ENCODE results near the gene NCAM1. TPM values are rescaled to one million over a fixed set of nuclear protein-coding genes. Genes with fewer than 3 reads are reported as not detected.

The NCAM1 gene
- total and polyA plus RNA-seq, 2 experiments from 2014 or later: 0.76 to 1.6 TPM

DNA sequence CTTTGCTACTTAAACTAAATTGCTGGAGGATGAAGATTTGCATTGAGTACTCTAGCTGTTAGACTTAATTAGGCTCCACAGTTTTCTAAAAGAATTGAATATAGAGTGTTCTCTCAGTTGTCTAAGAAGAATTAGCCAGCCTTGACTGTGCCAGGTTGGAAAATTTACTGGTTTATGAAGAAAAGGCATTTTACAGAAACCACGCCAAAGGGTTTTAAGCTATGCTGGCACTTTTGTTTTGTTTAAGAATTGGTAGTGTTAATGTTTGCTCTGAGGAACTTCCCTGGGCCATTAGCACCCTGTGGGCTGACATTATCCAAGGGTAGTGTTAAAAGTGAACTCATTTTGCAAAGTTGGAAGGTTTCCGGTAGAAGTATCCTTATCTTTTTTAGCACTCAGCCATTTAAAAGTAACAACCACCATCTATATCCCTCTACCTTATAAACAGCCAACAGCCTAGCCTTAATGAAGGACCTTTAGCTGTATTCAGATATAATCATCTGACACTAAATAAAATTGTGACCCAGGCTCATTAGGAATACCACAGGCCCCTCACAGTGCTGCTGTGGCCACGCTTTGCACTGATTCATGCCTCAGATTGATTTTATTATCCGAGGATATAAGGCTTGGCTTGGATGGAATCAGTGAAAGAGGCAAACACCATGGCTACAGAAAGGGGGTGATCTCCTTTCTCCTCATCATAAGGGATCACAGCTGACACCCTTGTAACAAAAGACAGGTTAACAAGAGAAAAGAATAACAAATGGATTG, 158.9 kb downstream of the NCAM1 start (continued):
- TF ChIP-seq, protein P1, sequence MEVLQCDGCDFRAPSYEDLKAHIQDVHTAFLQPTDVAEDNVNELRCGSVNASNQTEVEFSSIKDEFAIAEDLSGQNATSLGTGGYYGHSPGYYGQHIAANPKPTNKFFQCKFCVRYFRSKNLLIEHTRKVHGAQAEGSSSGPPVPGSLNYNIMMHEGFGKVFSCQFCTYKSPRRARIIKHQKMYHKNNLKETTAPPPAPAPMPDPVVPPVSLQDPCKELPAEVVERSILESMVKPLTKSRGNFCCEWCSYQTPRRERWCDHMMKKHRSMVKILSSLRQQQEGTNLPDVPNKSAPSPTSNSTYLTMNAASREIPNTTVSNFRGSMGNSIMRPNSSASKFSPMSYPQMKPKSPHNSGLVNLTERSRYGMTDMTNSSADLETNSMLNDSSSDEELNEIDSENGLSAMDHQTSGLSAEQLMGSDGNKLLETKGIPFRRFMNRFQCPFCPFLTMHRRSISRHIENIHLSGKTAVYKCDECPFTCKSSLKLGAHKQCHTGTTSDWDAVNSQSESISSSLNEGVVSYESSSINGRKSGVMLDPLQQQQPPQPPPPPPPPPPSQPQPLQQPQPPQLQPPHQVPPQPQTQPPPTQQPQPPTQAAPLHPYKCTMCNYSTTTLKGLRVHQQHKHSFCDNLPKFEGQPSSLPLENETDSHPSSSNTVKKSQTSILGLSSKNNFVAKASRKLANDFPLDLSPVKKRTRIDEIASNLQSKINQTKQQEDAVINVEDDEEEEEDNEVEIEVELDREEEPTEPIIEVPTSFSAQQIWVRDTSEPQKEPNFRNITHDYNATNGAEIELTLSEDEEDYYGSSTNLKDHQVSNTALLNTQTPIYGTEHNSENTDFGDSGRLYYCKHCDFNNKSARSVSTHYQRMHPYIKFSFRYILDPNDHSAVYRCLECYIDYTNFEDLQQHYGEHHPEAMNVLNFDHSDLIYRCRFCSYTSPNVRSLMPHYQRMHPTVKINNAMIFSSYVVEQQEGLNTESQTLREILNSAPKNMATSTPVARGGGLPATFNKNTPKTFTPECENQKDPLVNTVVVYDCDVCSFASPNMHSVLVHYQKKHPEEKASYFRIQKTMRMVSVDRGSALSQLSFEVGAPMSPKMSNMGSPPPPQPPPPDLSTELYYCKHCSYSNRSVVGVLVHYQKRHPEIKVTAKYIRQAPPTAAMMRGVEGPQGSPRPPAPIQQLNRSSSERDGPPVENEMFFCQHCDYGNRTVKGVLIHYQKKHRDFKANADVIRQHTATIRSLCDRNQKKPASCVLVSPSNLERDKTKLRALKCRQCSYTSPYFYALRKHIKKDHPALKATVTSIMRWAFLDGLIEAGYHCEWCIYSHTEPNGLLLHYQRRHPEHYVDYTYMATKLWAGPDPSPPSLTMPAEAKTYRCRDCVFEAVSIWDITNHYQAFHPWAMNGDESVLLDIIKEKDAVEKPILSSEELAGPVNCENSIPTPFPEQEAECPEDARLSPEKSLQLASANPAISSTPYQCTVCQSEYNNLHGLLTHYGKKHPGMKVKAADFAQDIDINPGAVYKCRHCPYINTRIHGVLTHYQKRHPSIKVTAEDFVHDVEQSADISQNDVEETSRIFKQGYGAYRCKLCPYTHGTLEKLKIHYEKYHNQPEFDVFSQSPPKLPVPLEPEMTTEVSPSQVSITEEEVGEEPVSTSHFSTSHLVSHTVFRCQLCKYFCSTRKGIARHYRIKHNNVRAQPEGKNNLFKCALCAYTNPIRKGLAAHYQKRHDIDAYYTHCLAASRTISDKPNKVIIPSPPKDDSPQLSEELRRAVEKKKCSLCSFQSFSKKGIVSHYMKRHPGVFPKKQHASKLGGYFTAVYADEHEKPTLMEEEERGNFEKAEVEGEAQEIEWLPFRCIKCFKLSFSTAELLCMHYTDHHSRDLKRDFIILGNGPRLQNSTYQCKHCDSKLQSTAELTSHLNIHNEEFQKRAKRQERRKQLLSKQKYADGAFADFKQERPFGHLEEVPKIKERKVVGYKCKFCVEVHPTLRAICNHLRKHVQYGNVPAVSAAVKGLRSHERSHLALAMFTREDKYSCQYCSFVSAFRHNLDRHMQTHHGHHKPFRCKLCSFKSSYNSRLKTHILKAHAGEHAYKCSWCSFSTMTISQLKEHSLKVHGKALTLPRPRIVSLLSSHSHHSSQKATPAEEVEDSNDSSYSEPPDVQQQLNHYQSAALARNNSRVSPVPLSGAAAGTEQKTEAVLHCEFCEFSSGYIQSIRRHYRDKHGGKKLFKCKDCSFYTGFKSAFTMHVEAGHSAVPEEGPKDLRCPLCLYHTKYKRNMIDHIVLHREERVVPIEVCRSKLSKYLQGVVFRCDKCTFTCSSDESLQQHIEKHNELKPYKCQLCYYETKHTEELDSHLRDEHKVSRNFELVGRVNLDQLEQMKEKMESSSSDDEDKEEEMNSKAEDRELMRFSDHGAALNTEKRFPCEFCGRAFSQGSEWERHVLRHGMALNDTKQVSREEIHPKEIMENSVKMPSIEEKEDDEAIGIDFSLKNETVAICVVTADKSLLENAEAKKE (CRISPR knock-in tag; IDR thresholded peaks at IDR 0.05): no peak
- TF ChIP-seq ZNF331 (CRISPR knock-in tag; IDR thresholded peaks at IDR 0.05; ENCODE audit: low read depth) (no peak), NANOG (IDR thresholded peaks at IDR 0.05; ENCODE audit: borderline replicate concordance) (no peak), JUNB (IDR thresholded peaks at IDR 0.05; ENCODE audit: unreplicated experiment) (no peak)
- TF ChIP-seq, protein P2, sequence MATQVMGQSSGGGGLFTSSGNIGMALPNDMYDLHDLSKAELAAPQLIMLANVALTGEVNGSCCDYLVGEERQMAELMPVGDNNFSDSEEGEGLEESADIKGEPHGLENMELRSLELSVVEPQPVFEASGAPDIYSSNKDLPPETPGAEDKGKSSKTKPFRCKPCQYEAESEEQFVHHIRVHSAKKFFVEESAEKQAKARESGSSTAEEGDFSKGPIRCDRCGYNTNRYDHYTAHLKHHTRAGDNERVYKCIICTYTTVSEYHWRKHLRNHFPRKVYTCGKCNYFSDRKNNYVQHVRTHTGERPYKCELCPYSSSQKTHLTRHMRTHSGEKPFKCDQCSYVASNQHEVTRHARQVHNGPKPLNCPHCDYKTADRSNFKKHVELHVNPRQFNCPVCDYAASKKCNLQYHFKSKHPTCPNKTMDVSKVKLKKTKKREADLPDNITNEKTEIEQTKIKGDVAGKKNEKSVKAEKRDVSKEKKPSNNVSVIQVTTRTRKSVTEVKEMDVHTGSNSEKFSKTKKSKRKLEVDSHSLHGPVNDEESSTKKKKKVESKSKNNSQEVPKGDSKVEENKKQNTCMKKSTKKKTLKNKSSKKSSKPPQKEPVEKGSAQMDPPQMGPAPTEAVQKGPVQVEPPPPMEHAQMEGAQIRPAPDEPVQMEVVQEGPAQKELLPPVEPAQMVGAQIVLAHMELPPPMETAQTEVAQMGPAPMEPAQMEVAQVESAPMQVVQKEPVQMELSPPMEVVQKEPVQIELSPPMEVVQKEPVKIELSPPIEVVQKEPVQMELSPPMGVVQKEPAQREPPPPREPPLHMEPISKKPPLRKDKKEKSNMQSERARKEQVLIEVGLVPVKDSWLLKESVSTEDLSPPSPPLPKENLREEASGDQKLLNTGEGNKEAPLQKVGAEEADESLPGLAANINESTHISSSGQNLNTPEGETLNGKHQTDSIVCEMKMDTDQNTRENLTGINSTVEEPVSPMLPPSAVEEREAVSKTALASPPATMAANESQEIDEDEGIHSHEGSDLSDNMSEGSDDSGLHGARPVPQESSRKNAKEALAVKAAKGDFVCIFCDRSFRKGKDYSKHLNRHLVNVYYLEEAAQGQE (IDR thresholded peaks at IDR 0.05; ENCODE audit: unreplicated experiment): no peak
